SJCRH30 (cell line): ENCODE measurements around the gene ADPRHL1. TPM values are rescaled to one million over a fixed set of nuclear protein-coding genes. Genes with fewer than 3 reads are reported as not detected.
A peak's percentile ranks its signal among the peaks of the same experiment; 100 is the strongest.
"Not testable (repeated sequence)": the region's sequence is repeated elsewhere in the genome, so short reads cannot be mapped to it uniquely, and the experiment has no call there.

Experiments used
- DNase-seq, 2 experiments: peaks; one replicate each; pipeline ENCODE4 v3.0.0-alpha.2; 2015 to 2020
- H3K27ac ChIP-seq: fragments of 250-450 bp; sonication (Bioruptor Pico); 2 replicates; pipeline ENCODE4 v1.5.1; 2020; ENCODE audit warnings: mild to moderate bottlenecking, moderate library complexity
- H3K27me3 ChIP-seq: fragments of 250-450 bp; sonication (Bioruptor Pico); 2 replicates; pipeline ENCODE4 v1.5.1; 2020; ENCODE audit warnings: mild to moderate bottlenecking, moderate library complexity
- H3K36me3 ChIP-seq: fragments of 250-450 bp; sonication (Bioruptor Pico); 2 replicates; pipeline ENCODE4 v1.5.1; 2020; ENCODE audit warnings: mild to moderate bottlenecking, moderate library complexity
- H3K4me1 ChIP-seq: fragments of 250-450 bp; sonication (Bioruptor Pico); 2 replicates; pipeline ENCODE4 v1.5.1; 2020; ENCODE audit warnings: mild to moderate bottlenecking, moderate library complexity
- H3K4me3 ChIP-seq: fragments of 250-450 bp; sonication (Bioruptor Pico); 2 replicates; pipeline ENCODE4 v1.5.1; 2020; ENCODE audit warnings: mild to moderate bottlenecking, moderate library complexity
- H3K9me3 ChIP-seq: fragments of 250-450 bp; sonication (Bioruptor Pico); replicated peaks from 2 replicates; pipeline ENCODE4 v1.5.1; 2020; ENCODE audit warnings: mild to moderate bottlenecking, moderate library complexity
- total RNA-seq: library from RNA; depleted of rRNA; stranded (reverse); fragments of >200 nt; shearing (Covaris generic); gene quantifications from 2 replicates; pipeline ENCODE4 v1.2.3, GENCODE V29; 2014

The ADPRHL1 gene
- total RNA-seq, 1 experiment from 2014 or later = 2.2 TPM

GRCh38 chr13:113452466-113452865, 822 bp downstream of the ADPRHL1 start:
- Histone ChIP-seq H3K36me3 (peaks cover 18% of the 10 kb centered on the region), H3K4me3 (no peak overlapping the region), H3K27ac (no peak overlapping the region), H3K4me1 (no peaks in the 10 kb centered on the region), H3K9me3 (no peaks in the 10 kb centered on the region), H3K27me3 (no peaks in the 10 kb centered on the region)
- DNase-seq = no peak

GRCh38 chr13:113451951-113452421, 1.3 kb downstream of the ADPRHL1 start:
- no peaks in the 10 kb centered on the region for H3K4me1 ChIP-seq
- H3K4me3 ChIP-seq = no peak overlapping the region
- H3K9me3 ChIP-seq = no peaks in the 10 kb centered on the region
- H3K27me3 ChIP-seq = no peaks in the 10 kb centered on the region
- no peak for DNase-seq
- H3K27ac ChIP-seq = no peak overlapping the region
- H3K36me3 ChIP-seq = peaks cover 15% of the 10 kb centered on the region

GRCh38 chr13:113450861-113451620, 2.2 kb downstream of the ADPRHL1 start:
- H3K4me1 ChIP-seq, H3K4me3 ChIP-seq, H3K27ac ChIP-seq, H3K27me3 ChIP-seq, H3K9me3 ChIP-seq, H3K36me3 ChIP-seq: not testable (repeated sequence)
- peak; percentile 42 to 47 for DNase-seq

GRCh38 chr13:113450348-113450744, 2.9 kb downstream of the ADPRHL1 start:
- H3K27me3 ChIP-seq, H3K27ac ChIP-seq, H3K36me3 ChIP-seq, DNase-seq, H3K4me1 ChIP-seq, H3K9me3 ChIP-seq, H3K4me3 ChIP-seq: not testable (repeated sequence)

- no peak overlapping the region; the same call in 1 of the 2 replicates for H3K27ac ChIP-seq
- no peaks in the 10 kb centered on the region for H3K4me1 ChIP-seq
- 0 out of 2 replicates have a peak, but pooled peaks cover 3% of the 10 kb centered on the region for H3K36me3 ChIP-seq
- peak overlapping the region; percentile 46 for H3K4me3 ChIP-seq
- H3K9me3 ChIP-seq = no peaks in the 10 kb centered on the region
- no peaks in the 10 kb centered on the region for H3K27me3 ChIP-seq
- no peak for DNase-seq
Observed at GRCh38 chr13:113449693-113450347, 3.5 kb downstream of the ADPRHL1 start.

DNA sequence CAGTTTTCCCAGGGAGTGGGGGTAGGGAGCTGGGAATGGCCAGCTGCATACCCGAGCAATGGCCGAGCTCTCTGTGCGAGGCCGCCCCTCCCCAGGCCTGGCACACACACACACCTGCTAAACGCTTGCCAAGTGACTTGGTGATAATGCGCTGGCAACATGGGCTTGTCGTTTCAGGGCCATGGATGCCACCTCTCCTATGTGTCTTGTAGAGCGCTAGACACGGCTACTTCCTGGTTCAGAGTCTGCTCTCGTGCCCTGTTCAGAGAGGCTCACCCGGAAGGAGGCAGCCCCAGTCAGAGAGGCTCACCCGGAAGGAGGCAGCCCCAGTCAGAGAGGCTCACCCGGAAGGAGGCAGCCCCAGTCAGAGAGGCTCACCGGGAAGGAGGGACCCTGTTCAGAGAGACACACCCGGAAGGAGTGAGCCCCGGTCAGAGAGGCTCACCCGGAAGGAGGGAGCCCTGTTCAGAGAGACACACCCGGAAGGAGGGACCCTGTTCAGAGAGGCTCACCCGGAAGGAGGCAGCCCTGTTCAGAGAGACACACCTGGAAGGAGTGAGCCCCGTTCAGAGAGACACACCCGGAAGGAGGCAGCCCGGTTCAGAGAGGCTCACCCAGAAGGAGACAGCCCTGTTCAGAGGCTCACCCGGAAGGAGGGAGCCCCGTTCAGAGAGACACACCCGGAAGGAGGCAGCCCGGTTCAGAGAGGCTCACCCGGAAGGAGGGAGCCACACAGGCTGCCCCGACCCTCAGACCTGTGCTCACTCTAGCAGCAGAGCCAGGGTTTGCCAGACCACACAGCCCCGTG, 4.2 kb downstream of the ADPRHL1 start:
- no peaks in the 10 kb centered on the region for H3K27me3 ChIP-seq
- peak; percentile 59 to 68 for DNase-seq
- 0 out of 2 replicates have a peak, but pooled peaks cover 3% of the 10 kb centered on the region for H3K36me3 ChIP-seq
- peak overlapping the region; percentile 55 for H3K4me3 ChIP-seq
- H3K9me3 ChIP-seq = no peaks in the 10 kb centered on the region
- peak overlapping the region; percentile 48 for H3K27ac ChIP-seq
- no peaks in the 10 kb centered on the region for H3K4me1 ChIP-seq

GRCh38 chr13:113448545-113448884, 4.8 kb downstream of the ADPRHL1 start:
- no peak for DNase-seq
- Histone ChIP-seq H3K4me3 (peak overlapping the region; percentile 55), H3K27ac (peak overlapping the region; percentile 48)

GRCh38 chr13:113447596-113447995, 5.7 kb downstream of the ADPRHL1 start:
- Histone ChIP-seq H3K36me3 (0 out of 2 replicates have a peak, but pooled peaks cover 3% of the 10 kb centered on the region), H3K9me3 (no peaks in the 10 kb centered on the region), H3K27ac (no peak overlapping the region), H3K4me3 (no peak overlapping the region), H3K27me3 (no peaks in the 10 kb centered on the region), H3K4me1 (no peaks in the 10 kb centered on the region)
- DNase-seq = no peak

More at GRCh38 chr13:113448545-113448884, 4.8 kb downstream of the ADPRHL1 start:
- H3K27me3 ChIP-seq = no peaks in the 10 kb centered on the region
- H3K36me3 ChIP-seq = 0 out of 2 replicates have a peak, but pooled peaks cover 3% of the 10 kb centered on the region
- no peaks in the 10 kb centered on the region for H3K9me3 ChIP-seq
- no peaks in the 10 kb centered on the region for H3K4me1 ChIP-seq

- Histone ChIP-seq H3K4me1 (no peaks in the 10 kb centered on the region), H3K27ac (no peak overlapping the region), H3K27me3 (no peaks in the 10 kb centered on the region), H3K9me3 (no peaks in the 10 kb centered on the region), H3K36me3 (0 out of 2 replicates have a peak, but pooled peaks cover 3% of the 10 kb centered on the region), H3K4me3 (no peak overlapping the region)
- DNase-seq = no peak
Observed at GRCh38 chr13:113446488-113446854, 6.8 kb downstream of the ADPRHL1 start.

DNA sequence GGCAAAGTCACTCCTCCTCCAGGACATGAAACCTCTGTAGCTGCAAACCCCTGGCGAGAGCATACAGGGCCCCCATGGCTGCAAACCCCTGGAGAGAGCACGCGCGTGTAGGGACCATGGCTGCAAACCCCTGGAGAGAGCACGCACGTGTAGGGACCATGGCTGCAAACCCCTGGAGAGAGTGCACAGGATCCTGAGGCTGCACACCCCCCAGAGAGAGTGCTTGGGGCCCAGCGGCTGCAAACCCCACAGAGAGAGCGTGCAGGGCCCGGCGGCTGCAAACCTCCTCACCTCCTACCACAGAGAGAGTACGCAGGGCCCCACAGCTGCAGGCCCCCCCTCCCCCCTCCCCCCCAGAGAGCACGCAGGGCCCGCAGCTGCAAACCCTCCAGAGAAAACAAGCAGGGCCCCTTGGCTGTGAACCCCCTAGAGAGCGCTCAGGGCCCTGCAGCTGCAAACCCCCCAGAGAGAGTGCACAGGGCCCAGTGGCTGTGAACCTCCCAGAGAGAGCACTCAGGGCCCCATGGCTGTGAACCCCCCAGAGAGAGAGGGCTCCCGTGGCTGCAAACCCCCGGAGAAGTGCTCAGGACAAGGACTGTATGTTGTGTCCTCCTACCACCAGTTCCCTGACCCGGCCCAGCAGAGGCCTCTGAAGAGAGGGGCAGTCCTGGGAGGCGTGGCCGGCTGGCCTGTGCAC, 7.3 kb downstream of the ADPRHL1 start:
- H3K27ac ChIP-seq = no peak overlapping the region
- H3K9me3 ChIP-seq = no peaks in the 10 kb centered on the region
- 0 out of 2 replicates have a peak, but pooled peaks cover 3% of the 10 kb centered on the region for H3K36me3 ChIP-seq
- H3K4me3 ChIP-seq = no peak overlapping the region
- no peaks in the 10 kb centered on the region for H3K4me1 ChIP-seq
- H3K27me3 ChIP-seq = no peaks in the 10 kb centered on the region
- DNase-seq = peak in 1 of 2 experiments; percentile 31

GRCh38 chr13:113443991-113444390, 9.3 kb downstream of the ADPRHL1 start:
- H3K4me3 ChIP-seq = no peak overlapping the region
- 0 out of 2 replicates have a peak, but pooled peaks cover 3% of the 10 kb centered on the region for H3K36me3 ChIP-seq
- H3K4me1 ChIP-seq = no peaks in the 10 kb centered on the region
- H3K27ac ChIP-seq = no peak overlapping the region
- no peaks in the 10 kb centered on the region for H3K27me3 ChIP-seq
- no peak for DNase-seq
- no peaks in the 10 kb centered on the region for H3K9me3 ChIP-seq

DNA sequence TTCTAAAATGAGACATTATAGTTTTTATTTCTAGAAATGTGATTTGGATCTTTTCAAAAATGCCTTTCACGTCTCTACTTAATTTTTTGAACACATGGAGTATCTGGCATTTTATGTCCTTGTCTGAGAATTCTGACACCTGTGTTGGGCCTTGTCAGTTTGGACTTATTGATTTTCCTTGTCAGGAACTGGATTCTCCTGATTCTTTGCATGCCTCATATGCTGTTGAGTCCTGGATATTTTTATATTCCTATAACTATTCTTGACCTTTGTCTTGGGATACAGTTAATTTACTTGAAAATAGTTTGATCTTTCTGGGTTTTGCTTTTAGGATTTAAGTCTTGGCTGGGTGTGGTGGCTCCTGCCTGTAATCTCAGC, 10.3 kb downstream of the ADPRHL1 start:
- Histone ChIP-seq H3K9me3 (no peaks in the 10 kb centered on the region), H3K4me1 (no peaks in the 10 kb centered on the region), H3K27ac (no peak overlapping the region), H3K27me3 (no peaks in the 10 kb centered on the region), H3K36me3 (0 out of 2 replicates have a peak, but pooled peaks cover 3% of the 10 kb centered on the region), H3K4me3 (no peak overlapping the region)
- no peak for DNase-seq

DNA sequence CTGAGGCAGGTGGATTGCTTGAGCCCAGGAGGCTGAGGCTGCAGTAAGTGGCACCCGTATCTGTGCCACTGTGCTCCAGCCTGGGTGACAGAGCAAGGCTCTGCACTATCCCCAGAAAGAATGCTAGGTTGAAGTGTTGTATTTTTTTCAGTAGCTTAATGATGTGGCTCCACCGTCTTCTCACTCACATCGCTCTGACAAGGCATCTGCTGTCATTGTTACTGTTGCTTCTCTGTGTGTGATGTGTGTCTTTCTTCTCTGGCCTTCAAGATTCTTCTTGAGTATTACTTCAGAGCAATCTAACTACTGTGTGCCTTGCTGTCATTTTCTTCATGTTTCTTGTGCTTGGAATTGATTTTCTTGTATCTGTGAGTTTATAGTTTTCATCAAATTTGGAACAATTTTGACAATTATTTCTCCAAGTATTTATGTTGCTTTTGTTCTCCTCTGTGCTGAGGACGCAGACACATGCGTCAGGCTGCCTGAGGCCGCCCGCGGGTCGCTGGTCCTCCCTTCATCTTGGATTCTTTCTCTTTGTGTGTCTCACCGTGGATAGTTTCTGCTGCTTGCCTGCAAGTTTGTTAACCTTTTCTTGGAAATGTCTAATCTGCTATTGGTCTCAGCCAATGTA, 10.8 kb downstream of the ADPRHL1 start:
- Histone ChIP-seq H3K27ac (no peak overlapping the region), H3K4me1 (no peaks in the 10 kb centered on the region), H3K27me3 (no peaks in the 10 kb centered on the region), H3K4me3 (no peak overlapping the region), H3K9me3 (no peaks in the 10 kb centered on the region), H3K36me3 (0 out of 2 replicates have a peak, but pooled peaks cover under 1% of the 10 kb centered on the region)
- no peak for DNase-seq

- Histone ChIP-seq H3K4me3 (no peak overlapping the region), H3K36me3 (no peaks in the 10 kb centered on the region), H3K4me1 (no peaks in the 10 kb centered on the region), H3K9me3 (no peaks in the 10 kb centered on the region), H3K27me3 (no peaks in the 10 kb centered on the region), H3K27ac (no peak overlapping the region)
- DNase-seq = no peak
Observed at GRCh38 chr13:113441661-113442060, 11.6 kb downstream of the ADPRHL1 start.
